CD4-positive, alpha-beta T cell treated with Interferon alpha-2 for 1 hour (primary cell): ENCODE data around the gene LDB3.

Source experiments
- DNase-seq, 2 donors: peaks; one replicate each; pipeline ENCODE4 v3.0.0-alpha.2; 2020 to 2022

LDB3 gene

DNA sequence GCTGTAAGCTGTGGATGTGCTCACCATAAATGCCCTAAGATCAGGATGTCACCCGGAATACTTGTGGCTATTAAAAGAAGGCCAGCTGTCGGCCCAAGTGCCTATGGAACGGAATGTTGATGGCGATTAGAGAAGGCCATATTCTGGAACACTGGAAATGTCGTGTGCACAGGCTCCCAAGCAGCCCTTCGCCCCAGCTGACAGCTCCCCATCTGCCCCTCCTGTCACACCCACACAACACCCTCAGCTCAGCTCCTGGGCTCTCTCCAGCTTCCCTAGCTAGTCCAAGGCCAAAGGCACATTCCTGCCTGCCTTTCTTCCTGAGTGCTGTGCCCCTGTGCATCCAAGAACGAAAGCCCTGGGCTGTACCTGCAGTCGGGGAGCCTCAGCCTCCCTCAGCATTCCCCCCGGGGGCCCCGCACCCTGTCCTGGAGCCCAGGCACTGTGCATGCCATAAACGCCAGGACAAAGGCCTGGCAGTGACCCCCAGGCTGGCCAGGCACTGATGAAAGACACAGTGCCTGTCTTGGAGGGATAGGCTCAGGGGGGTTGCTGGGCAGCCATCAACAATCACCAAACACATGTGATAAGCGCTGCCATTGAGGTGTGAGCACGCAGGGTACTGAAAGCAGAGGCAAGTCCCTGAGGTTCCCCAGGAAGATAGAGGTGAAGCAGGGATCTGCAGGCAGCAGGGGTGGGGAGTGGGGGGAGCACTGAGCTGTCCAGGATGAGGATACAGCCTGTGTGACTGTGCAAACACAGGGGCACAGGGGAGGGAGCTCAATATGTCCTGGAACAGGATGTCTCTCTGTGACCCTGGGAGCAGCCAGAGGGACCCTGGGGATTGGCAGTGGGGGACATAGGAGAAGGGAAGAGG lies 3.7 kb upstream of the LDB3 start:
- no peak for DNase-seq

DNA sequence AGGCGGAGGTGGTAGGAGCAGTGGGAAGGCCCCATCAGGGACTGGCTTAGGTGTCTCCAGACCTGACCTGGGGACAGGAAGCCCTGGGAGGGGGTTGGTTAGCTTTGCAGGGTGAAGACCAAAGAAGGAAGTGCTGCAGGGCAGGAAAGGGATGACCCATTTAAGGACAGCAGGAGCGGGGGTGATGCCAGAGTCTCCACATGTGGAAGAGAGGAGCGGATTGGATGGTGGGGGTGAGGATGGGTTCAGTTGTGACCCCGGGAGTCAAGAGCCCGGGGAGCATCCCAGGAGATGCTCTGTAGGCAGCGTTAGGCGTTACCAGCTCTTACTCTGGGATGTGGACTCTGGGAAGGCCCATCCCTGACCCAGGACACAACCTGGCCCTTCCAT lies 3.1 kb upstream of the LDB3 start:
- DNase-seq = no peak

DNA sequence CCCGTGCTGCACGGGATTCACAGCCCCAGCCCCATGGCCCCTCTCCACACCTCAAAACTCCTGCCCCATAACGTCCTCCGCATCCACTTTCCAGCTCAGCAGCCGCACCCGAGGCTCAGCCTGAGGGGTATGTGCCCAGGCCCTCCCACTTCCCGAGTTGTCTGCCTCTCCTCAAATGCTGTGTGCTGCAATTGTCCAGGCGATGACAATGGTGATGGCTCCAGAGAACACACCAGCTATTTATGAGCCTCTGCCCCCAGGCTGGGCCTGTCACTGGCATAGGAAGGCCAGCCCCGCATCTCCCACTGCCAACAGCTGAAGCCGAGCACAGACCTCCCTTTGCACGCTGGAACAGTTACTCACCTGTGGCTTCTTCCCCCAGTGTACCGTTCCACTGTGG lies 2.4 kb upstream of the LDB3 start:
- no peak for DNase-seq

DNA sequence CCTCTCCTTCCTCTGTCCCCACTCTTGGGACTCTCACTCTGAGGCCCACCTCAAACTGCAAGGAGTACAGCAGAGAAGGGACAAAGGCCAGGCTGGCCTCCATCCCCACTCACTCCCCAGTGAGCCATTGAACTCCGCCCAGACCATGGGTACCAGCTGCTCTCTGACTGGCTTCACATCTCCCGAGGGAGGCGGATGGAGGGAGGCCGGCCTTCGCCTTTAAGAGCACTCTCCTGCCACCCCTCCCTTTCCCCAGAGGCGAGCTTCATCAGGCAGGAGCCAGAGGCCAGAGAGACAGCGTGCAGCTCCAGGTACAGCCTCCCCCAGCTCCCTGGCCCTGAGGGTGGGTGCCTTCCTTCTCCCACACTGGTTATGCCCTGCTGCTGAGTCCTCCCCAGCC lies 1.8 kb upstream of the LDB3 start:
- DNase-seq = no peak

DNA sequence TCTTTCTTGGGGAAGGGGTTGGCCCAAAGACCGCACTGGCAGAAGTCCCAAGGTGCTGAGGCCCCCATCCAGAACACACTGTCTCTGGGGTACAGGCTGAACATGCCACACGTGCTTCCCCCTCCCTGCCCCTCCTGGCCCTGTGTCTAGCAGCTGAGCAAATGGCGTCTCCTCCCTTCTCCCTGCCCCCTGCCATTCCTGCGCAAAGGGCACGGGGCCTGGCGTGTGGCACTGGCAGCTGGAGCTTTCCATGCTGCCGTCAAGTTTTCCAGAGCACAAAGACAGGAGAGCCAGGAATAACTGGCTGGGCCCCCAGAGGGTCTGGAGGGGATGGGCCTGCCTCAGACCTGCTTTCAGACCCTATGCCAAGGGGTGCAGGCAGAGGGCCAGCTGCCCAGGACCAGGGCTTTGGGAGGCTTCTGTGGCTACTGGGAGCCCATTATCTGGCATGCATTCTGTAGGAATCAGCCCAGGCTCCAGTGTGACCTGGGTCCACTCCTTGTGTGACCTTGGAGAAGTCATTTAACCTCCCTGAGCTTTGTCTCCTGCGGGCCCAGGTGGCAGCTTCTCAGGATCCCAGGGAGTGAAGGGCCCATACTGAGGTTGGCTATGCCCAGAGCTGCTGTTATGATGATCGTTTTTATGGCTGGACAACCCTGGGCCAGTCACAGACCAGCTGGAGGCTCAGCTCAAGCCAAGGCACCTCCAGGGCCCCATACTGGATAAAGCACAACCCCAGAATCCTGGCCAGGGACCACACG lies 710 bp upstream of the LDB3 start:
- no peak for DNase-seq

DNA sequence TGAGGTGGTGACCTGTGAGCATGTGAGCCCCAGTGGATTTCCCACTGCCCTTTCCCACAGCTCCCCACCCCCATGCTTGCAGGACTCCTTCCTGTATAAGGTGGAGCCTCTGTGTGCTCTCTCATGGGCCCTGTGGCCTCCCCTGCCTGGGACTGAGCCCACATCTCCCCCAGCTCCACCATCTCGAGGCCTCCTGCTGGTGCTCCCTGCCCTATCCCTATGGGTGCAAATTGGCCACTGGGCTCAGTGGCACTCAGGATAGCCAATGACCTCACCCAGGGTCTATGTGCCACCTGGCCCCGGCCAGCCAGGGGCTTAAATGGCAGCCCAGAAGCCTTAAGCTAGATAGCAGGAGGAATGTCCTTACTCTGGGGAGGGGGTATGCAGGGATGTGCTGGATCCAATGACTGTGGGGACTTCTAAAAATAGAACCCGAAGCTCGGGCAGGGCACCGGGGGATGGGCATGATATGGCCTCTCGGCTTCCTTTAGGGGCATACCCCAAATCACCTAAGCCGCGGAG lies 2.0 kb downstream of the LDB3 start:
- no peak for DNase-seq

DNA sequence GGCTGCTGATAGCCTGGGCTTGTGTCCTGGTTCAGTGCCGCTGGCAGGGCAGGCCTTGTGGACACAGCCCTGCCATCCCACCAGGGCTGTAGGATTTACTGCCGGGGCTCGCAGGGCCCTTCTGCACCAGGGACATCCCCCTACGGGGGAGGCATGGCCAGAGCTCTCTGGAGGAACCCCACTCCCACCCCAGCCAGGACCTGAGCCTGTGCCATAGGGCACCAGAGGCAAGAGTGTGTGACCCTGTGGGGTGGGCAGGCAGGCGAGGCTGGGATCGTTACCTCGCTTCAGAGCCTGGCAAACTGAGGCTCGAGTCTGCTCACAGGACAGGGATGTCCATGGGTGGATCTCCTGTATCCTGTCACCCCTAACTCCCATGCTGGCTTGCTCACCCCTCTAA lies 2.6 kb downstream of the LDB3 start:
- DNase-seq = no peak

DNA sequence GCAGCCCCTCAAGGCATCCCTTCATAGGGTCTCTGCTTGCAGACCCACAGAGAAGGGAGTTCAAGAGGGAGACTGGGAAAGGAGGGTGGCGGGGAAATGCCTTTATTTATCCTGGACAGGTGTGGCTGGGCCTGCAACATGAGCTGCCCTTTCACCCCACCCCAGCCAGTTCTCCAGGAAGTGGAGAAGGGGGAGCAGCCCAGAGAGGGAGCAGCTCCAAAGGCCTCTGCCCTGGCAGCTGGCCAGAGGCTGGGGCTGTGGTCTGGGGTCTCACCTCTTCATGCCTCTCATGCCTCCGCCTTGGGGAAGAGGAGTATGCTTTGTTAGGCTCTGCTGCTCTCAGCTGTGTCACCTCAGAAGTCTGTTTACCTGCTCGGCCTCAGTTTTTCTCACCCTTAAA lies 3.1 kb downstream of the LDB3 start:
- no peak for DNase-seq

DNA sequence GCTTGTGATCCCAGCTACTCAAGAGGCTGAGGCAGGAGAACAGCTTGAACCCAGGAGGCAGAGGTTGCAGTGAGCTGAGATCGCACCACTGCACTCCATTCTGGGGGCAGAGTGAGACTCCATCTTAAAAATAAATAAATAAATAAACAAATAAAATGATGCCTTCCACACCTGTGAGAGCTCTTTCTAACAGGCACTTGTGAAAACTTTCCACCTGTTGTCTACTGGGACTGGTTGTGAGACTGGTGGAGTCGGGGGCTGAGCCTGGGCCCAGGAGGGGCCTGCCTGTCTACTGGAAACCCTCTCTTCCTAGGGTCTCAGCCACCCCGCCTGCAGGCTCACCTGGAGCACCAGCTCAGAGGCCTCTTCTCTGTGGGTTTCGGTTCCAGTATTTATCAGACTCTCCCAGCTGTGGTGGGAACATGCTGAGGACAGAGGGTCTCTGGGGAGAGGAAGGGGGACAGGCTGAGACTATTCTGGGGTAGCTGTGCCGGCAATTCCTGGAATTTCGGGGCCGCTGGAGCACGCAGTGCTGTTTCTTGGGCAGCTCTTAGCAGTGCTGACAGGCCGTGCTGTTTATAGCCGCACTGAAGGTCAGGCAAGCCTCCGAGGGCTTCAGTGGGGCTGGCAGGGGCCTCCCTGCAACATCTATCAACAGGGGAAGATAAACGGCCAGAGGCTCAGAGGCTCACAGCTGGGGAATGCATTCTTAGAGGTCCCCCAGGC lies 3.8 kb downstream of the LDB3 start:
- DNase-seq = no peak

DNA sequence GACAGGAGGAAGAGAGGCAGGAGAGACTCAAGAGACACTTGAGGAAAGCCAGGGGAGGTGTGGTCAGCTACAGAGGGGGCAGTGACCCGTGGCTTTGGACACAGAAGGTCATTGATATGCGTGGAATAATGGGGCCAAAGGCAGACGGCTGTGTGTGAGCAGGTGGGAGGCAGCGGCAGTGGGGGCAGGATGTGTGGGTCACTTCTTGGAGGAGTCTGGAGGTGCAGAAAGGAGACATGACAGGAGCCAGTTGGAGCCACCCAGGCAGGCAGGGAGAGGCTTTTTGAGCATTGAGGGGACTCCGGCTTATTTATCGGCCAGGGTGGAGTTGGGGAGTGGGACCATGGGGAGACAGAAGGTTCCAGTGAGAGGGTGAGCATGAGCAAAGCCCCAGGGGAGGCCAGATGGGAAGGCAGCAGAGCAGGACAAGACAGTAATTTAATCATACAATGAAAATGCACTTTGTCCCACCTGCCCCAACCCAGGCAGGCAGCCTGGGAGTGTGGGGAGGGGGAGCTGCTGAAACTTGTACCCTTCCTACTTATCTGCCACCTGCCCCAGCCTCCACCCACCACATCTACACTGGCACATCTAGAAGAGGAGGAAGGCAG lies 5.0 kb downstream of the LDB3 start:
- no peak for DNase-seq

DNA sequence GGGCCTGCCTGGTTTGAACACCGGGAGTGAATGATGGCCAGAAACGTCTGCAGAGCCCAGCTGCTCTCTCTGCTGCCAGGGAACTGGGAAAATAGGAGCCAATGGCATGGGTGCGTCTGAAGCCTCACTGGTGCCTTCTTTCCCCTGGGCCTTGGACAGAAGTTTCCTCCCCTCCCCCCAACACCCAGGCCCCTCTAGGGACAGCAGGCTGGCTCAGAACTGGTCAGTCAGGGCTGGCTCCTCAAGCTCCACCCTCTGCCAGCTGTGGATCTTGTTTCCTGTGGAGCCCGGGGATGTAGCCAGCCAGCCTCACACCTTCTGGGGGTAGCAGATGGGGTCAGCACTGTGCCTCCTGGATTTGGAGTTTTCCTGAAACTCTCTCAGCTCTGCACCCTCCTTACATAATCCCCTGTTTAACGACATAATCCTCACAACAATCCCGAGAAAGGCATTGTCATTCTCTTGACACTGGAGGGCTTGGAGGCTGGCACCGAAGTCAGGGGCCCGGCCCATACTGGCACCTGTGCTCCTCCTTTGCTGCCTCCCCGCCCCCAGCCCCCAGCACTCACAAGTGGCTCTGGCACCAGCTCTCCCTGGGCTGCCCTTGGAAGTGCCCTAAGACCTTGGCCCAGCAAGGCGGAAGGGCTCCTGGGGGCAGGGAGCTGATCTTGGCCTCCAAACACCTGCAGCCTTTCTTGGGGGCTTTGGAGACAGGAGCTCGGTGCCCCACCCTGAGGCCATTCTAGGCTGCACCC lies 5.7 kb downstream of the LDB3 start:
- no peak for DNase-seq

DNA sequence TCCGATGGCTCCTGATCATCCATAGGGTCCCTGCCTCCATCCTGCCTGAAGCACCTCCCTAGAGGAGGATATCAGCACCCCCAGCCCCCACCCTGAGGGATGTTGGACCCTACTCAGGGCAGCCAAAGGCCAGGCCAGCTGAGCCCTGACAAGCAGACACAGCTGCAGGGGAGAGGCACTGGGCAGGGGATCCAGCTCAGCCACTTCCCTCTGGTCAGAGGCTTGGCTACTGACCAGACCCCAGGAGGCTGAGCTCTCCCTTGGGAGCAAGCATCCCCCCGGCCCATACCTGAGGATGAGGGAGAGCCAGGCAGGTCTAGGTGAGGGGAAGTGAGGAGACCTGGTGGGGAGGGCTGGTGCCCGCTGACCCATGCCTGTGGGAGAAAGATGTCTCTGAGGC lies 6.6 kb downstream of the LDB3 start:
- DNase-seq = no peak

DNA sequence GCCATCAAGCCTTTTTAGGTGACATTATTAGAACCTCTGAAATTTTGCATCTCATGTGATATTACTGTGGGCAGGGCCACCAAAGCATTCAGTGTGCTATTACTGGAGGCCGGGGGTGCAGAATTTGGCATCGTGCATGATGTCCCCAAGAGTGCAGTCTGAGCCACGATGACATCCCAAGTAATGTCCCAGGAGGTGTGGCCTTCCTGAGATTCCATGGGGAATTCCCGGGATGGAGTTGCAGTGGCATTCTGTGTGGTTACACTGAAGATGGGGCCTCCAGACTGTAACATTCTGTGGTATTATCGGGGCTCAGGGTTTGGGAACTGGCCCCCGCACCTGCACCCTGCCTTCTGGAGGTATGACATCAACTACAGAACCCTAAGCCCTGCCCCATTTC lies 9.1 kb downstream of the LDB3 start:
- DNase-seq = no peak

DNA sequence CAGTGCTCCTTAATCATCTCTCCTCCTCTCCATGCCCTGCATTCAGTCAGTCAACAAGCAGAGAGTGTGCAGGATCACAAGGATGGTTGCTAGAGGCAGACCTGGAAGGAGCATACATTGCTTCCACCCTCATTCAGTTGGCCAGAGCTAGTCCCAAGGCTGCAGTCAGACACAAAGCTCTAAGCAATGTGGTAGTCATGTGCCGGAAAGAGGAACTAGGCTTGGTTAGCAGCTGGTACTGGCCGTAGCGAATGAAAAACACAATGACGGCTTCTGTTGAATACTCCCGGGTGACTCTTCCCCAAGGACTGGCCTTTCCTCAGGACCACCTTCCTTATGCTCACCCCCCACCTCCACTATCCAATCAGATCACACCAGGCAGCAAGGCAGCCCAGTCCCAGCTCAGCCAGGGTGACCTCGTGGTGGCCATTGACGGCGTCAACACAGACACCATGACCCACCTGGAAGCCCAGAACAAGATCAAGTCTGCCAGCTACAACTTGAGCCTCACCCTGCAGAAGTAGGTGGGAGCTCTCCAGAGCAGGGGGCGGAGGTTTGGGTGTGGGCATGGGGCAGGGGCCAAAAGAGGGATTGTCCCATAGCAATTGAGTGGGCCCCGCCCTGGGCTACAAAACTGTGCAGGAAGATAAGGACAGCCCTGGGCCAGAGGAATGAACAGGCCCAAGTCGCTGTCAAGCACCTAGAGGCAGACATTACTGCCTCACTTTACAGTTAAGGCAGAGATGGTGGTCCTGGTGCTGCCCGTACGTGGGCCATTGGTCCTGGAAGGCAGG lies 10.9 kb downstream of the LDB3 start:
- no peak for DNase-seq

DNA sequence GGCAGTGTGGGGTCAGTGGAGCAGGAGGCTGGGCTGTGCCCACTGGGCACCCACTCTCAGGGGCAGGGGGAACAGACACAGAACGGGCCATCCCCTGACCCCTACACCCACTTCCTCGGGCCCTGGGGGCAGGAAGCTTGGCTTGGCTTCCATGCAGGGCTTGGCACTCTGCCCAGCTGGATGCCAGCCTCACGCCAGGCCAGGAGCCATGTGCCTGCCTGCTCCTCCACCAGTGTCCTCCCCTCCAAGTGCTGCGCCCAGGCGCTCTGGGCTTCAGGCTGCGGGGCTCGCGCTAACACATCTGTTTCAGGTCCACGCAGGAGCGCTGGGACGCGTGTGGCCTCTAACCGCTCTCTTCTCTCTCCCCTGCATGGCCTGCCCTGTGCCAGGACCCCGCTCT lies 12.7 kb downstream of the LDB3 start:
- DNase-seq = no peak

DNA sequence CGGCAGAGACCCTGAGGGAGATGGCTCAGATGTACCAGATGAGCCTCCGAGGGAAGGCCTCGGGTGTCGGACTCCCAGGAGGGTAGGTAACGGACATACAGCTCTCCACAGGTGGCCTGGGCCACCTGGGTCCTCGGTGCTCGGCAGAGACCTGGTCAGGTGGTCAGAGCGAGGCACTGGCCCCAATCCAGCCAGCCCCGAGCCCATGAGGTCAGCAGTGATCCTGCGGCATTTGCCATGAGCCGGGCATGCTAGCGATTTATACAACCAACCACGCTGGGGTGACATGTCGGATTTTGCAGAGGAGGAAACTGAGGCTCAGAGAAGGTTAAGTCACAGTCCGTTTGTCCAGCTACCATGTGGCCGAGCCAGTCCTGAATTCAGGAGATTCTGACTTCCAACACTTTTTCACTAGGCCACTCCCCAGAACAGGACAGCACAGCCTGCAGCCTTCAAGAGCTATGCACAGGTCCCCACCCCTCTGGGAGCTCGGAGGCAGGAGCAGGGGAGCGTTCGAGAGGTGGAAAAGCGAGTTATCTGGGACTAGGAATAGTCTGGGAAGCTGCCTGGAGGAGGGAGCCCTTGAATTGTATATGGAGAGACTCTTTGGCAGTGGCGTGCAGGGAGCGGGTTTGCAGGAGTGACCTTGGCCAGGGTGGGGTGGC lies 13.5 kb downstream of the LDB3 start:
- DNase-seq = no peak

DNA sequence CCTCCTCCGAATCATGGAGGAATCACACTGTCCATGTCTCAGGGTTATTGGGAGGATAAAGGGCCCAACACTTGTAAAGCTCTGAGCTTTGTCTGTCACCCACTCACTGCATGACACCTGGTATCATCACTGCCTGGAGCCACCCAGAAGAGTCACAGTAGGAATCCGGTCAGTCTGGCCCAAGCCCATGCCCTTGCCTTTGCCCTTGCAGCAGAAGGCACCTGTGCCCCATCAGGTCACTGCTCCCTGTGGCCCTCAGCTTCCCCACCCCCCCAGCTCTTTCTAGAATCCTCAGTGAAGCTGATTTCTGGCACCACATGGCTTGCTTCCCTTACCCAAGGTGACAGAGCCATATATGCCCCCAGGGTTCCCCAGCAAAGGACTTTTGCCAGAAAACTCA lies 14.4 kb downstream of the LDB3 start:
- no peak for DNase-seq

DNA sequence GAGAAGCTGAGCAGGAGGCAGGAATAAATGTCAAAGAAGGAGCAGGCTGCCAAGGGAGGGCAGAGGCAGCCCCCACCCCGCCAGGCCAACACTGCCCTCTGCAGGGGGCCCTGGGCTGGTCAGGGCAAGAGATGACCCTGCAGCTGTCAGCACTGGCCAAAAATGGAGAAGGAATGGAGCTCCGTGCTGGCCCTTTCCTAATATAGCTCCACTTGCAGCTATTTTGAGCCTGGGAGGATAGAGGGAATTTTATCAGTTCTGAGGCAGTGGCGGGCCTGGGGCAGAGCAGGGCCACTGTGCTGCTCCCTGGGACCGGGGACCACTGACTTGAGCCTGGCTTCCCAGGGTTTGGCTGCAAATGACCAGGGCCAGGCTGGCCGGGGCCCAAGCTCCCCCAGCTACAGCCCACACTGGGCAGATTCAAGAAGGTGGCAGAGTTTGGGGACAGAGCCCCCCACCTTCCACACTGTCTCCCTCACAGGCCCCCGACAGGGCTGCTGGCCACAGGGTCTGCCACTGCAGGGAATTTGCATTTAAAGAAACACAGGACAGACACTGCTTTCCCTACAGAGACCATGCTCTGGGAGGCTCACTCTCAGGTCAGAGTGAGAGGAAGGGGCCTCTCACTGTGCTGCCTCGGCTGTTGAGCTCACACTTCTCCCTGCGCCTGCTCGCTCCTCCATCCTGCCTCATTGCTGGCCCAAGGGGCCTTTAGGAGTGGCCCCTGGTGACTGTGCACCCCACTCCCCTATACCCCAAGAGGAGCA lies 16.2 kb downstream of the LDB3 start:
- DNase-seq = no peak

DNA sequence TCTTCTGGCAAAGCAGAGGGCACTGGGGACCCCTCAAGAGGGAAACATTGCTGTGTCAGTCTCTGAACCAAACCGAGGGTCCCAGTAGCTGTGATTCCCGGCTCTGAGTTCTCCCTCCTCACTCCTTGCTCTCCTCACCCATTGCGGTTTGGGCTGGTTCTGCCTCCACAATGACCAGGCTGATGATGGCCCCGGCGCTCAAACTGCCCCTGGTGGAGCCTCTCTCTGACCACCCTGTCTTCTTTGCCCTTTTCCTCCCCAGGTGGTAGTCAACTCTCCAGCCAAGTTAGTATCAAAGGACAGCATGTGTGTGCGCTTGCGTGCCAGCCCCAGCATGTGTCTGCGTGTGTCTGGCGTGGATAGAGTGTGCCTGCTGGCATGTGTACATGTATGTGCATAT lies 17.1 kb downstream of the LDB3 start:
- DNase-seq = no peak
